ENCODE data around the gene LSS.

DNA sequence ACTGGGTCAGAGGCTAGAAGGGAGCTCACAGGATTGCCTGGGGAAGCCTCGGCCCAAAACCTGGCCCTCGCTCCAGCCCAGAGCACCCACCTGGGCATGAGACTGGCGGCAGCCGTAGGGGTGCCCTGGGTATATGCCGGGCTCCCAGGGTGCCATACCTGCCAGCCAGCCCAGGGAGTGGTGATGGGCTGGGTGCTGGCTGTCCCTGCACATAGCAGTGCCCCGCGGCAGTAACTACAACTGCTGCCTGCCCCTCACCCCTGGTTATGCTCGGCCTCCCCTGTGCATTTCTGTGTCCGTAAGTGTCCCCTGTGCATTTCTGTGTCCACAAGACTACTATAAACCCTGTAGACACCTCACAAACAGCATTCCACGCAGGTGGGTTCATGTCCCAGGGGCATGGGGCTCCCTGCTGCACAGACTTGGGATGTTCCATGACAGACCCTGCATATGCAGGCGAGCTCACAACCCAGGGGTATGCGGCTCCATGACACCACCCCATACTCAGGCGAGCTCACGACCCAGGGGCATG lies 38.5 kb downstream of the LSS start:
- TF ChIP-seq, protein P1, sequence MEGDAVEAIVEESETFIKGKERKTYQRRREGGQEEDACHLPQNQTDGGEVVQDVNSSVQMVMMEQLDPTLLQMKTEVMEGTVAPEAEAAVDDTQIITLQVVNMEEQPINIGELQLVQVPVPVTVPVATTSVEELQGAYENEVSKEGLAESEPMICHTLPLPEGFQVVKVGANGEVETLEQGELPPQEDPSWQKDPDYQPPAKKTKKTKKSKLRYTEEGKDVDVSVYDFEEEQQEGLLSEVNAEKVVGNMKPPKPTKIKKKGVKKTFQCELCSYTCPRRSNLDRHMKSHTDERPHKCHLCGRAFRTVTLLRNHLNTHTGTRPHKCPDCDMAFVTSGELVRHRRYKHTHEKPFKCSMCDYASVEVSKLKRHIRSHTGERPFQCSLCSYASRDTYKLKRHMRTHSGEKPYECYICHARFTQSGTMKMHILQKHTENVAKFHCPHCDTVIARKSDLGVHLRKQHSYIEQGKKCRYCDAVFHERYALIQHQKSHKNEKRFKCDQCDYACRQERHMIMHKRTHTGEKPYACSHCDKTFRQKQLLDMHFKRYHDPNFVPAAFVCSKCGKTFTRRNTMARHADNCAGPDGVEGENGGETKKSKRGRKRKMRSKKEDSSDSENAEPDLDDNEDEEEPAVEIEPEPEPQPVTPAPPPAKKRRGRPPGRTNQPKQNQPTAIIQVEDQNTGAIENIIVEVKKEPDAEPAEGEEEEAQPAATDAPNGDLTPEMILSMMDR (IDR thresholded peaks at IDR 0.05), result no peak
- TF ChIP-seq POLR2A (IDR thresholded peaks at IDR 0.05), result no peak

Data from Peyer's patch (tissue), 4 donors.